ENCODE results near the gene PPM1E.

DNA sequence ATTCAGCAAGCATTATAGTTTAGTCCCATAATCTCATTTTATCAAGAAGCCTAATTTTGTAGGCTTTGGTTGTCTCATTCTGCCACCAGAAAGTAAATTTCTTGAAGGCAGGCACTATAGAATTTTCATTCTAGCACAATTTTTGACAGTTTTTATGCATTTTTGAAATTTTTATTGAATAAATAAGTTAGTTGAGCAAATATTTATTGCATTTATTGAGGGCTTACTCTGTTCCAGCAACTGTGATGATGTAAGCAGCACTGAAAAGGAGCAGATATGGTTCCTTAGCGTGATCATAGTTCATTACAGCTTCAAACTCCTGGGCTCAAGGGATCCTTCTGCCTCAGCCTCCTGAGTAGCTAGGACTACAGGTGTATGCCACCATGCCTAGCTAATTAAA, 34.2 kb downstream of the PPM1E start:
- TF ChIP-seq POLR2A (IDR thresholded peaks at IDR 0.05; ENCODE audit: low read length) (no peak), MAZ (IDR thresholded peaks at IDR 0.05; ENCODE audit: borderline replicate concordance, low read depth, low read length) (no peak), RFX5 (IDR thresholded peaks at IDR 0.05) (no peak), EP300 (IDR thresholded peaks at IDR 0.05) (no peak), SREBF2 (IDR thresholded peaks at IDR 0.05) (no peak), CEBPB (IDR thresholded peaks at IDR 0.05) (no peak)
- TF ChIP-seq, protein P1, sequence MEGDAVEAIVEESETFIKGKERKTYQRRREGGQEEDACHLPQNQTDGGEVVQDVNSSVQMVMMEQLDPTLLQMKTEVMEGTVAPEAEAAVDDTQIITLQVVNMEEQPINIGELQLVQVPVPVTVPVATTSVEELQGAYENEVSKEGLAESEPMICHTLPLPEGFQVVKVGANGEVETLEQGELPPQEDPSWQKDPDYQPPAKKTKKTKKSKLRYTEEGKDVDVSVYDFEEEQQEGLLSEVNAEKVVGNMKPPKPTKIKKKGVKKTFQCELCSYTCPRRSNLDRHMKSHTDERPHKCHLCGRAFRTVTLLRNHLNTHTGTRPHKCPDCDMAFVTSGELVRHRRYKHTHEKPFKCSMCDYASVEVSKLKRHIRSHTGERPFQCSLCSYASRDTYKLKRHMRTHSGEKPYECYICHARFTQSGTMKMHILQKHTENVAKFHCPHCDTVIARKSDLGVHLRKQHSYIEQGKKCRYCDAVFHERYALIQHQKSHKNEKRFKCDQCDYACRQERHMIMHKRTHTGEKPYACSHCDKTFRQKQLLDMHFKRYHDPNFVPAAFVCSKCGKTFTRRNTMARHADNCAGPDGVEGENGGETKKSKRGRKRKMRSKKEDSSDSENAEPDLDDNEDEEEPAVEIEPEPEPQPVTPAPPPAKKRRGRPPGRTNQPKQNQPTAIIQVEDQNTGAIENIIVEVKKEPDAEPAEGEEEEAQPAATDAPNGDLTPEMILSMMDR (IDR thresholded peaks at IDR 0.05), result no peak
- TF ChIP-seq, protein P2, sequence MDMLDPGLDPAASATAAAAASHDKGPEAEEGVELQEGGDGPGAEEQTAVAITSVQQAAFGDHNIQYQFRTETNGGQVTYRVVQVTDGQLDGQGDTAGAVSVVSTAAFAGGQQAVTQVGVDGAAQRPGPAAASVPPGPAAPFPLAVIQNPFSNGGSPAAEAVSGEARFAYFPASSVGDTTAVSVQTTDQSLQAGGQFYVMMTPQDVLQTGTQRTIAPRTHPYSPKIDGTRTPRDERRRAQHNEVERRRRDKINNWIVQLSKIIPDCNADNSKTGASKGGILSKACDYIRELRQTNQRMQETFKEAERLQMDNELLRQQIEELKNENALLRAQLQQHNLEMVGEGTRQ (IDR thresholded peaks at IDR 0.05), result no peak
- TF ChIP-seq, protein P3, sequence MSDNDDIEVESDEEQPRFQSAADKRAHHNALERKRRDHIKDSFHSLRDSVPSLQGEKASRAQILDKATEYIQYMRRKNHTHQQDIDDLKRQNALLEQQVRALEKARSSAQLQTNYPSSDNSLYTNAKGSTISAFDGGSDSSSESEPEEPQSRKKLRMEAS (IDR thresholded peaks at IDR 0.05), result no peak

Data from A549 (cell line).